Aorta (tissue), 5 donors: ENCODE measurements around the gene COL24A1. TPM values are rescaled to one million over a fixed set of nuclear protein-coding genes. Genes with fewer than 3 reads are reported as not detected.

Experiments used
- ATAC-seq: fragments of 200-7000 bp; cut with Tn5 transposase; one replicate; pipeline ENCODE4 v1.9.1; 2022; ENCODE audit warnings: moderate library complexity; ENCODE audit not compliant: low FRiP score
- DNase-seq, 2 donors: peaks; one replicate each; pipeline ENCODE4 v3.0.0-alpha.2; 2020
- H3K27ac ChIP-seq, 2 donors: one replicate each; pipeline ENCODE4 v1.5.1; 2013; ENCODE audit warnings: low read length in 2 of 2, mild to moderate bottlenecking in 2 of 2, moderate library complexity in 2 of 2, control low read depth in 1 of 2, inconsistent platforms in 1 of 2, low read depth in 1 of 2
- H3K27me3 ChIP-seq, 2 donors: one replicate each; pipeline ENCODE4 v1.6.1; 2013; ENCODE audit warnings: control low read depth in 1 of 2, low read length in 1 of 2, mild to moderate bottlenecking in 1 of 2, moderate library complexity in 1 of 2; ENCODE audit not compliant: insufficient read depth in 2 of 2, control insufficient read depth in 1 of 2
- H3K36me3 ChIP-seq, 2 donors: one replicate each; pipeline ENCODE4 v1.6.1; 2013; ENCODE audit warnings: control low read depth in 1 of 2, low read length in 1 of 2, mild to moderate bottlenecking in 1 of 2; ENCODE audit not compliant: insufficient read depth in 2 of 2, control insufficient read depth in 1 of 2
- H3K4me1 ChIP-seq, 2 donors: one replicate each; pipeline ENCODE4 v1.6.1; 2013; ENCODE audit warnings: low read length in 2 of 2, control low read depth in 1 of 2, mild to moderate bottlenecking in 1 of 2, moderate library complexity in 1 of 2; ENCODE audit not compliant: insufficient read depth in 2 of 2, control insufficient read depth in 1 of 2
- H3K4me3 ChIP-seq, 2 donors: one replicate each; pipeline ENCODE4 v1.5.1; 2013; ENCODE audit warnings: low read length in 2 of 2, control low read depth in 1 of 2, mild to moderate bottlenecking in 1 of 2
- H3K9me3 ChIP-seq: one replicate; pipeline ENCODE4 v1.6.1; 2013; ENCODE audit warnings: mild to moderate bottlenecking, low read length; ENCODE audit not compliant: control insufficient read depth
- WGBS, 2 donors: extraction: QIAGEN DNeasy Blood & Tissue Kit; methylation state at CpG; one replicate each; pipeline ENCODE4 v1.1.7; 2013; 5-methylcytosine and 5-hydroxymethylcytosine counted together
- intact Hi-C, 2 donors: fragments of 100-400 bp; cut with DNase I; formaldehyde crosslinking; loops; one replicate each; pipeline versions ENCODE4 v1.14.2 to v1.15.0; 2022
- polyA plus RNA-seq, 2 donors: library from polyadenylated mRNA; stranded (reverse); fragments of 200-250 nt; gene quantifications; one replicate each; pipeline ENCODE4 v1.2.3, GENCODE V29; 2013
- total RNA-seq, 2 donors: library from RNA; stranded (reverse); fragmentation: NEBNext Ultra II Directional; extraction: Animal tissue kit (Norgen Biotek cat#: 25700); gene quantifications; one replicate each; pipeline ENCODE4 v1.2.1, GENCODE V29; 2021
- donor health status: healthy with polysubstance abuse.
- donor health status: Bipolar disorder and iron deficiency.
- donor health status: DM: no; HTN: no; CAD: no.
- donor health status: DM: no; HTN: no; CAD: no.
- donor health status: DM: yes; HTN: yes; CAD: no.

Gene COL24A1
- total and polyA plus RNA-seq, 4 donors = 0.31 to 3.0 (median 1.3) TPM

DNA sequence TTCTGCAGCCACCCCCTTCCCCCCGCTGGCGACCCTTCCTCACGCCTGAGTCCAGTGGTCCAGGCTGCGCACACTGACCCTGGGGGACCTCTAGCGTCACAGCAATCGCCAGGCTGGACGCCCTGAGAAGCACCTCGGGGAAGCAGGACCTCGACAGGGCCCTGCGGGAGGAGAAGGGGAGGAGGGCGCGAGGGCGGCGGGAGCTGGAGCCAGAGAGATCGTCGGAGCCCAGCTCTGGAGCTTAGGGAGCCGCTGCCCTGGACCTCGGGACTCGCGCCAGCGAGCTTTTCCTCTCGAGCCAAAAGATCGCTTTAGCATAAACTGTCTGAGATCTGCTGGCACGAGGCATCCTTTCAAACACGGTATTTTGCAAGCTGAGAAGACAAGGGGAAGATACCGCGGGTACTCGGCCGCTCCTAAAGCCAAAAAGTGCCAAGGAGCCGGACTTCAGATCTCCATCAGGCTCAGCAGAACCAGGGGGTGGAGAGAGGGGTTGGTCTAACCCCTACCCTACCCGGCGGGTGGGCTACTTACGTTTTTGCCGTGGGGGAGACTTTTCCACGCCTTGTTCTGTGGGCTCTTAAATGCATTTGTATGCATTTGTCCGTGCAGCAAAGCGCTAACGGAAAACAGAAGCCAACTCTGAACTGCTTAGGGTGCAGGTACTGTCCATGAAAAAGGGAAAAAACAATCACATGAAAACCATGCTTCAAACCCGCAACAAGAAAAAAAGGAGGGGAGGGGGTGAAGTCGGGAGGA is 586 bp downstream of the COL24A1 start:
- 1% methylated on average over 39 to 40 of the region's 40 CpGs for WGBS, 2 donors
- peak overlapping the region; percentile 8 to 39 for H3K4me3 ChIP-seq
- no peak overlapping the region for H3K27ac ChIP-seq
- intact Hi-C loops = no loop called here
- no peaks in the 10 kb centered on the region for H3K27me3 ChIP-seq
- ATAC-seq (peak; percentile 51), DNase-seq (peak; percentile 47 to 77)
- no peaks in the 10 kb centered on the region for H3K9me3 ChIP-seq
- H3K36me3 ChIP-seq = no peaks in the 10 kb centered on the region
- no peaks in the 10 kb centered on the region for H3K4me1 ChIP-seq

DNA sequence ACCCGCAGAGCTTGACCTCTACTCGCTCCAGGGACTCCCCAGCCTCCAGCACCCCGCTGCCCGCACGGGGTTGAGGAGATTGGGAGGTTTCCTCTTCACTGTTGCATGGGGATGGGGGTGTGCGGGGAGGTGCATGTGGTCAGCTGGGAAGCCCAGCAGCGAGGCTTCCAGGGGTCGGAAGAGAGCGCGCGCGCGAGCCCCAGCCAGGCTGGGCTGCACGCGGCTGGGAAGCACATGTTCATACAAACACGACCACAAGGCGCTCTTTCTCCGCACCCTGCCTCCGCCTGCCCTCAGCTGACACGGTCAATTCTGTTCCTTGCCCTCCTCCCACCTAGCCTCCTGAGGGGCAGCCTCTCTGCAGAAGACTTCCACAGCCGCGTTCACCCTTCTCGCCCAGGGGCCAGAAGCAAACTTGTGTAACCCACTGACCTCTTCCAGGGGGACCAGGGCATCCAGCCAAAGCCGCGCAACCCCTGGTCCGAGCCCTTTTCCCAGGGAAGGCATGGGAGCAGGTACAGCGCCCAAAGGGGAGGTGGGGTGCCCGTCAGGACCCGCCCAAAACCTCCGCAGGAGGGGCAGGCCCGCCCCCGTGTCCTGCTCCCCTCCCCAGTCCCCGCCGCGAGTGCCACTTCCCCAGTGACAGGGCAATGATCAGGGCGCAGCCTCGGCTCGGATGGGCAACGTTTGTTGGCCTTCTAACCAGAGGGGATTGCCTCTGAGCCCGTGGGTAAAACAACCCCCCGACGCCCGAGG is 1.3 kb downstream of the COL24A1 start:
- 4 to 7% methylated on average over 41 to 43 of the region's 43 CpGs for WGBS, 2 donors
- Histone ChIP-seq H3K4me1 (no peaks in the 10 kb centered on the region), H3K4me3 (peak overlapping the region in 1 of 2 donors; percentile 39), H3K27ac (no peak overlapping the region), H3K27me3 (no peaks in the 10 kb centered on the region), H3K9me3 (no peaks in the 10 kb centered on the region), H3K36me3 (no peaks in the 10 kb centered on the region)
- DNase-seq (peak; percentile 60 to 77), ATAC-seq (peak; percentile 41)
- intact Hi-C loops = no loop called here

DNA sequence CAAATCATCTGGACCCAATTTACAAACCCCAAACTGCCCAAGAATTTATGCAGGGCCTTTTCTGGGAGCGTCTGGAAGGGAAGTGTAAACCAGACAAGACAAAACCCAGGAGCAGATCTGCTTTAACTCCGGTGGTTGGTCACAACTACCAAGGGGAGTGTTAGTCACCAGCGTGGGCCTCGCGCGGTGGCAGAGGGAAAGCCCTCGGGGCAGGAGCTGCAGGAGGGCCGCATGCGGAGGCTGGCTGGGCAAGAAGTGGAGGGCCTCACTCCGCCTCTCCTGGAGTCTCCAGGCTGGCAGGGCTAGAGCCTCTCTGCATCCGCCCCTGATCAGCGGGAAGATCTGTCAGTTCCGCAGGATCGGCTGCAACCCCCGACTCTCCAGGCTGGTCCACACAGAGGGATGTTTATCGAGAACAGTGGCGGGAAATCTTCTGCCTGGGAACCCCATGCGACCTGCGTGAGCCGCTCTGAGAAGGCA is 2.0 kb downstream of the COL24A1 start:
- intact Hi-C loops = no loop called here
- no peaks in the 10 kb centered on the region for H3K4me1 ChIP-seq
- ATAC-seq = peak; percentile 7
- H3K27me3 ChIP-seq = no peaks in the 10 kb centered on the region
- no peaks in the 10 kb centered on the region for H3K9me3 ChIP-seq
- peak in 1 of 2 donors; percentile 32 for DNase-seq
- H3K27ac ChIP-seq = no peak overlapping the region
- no peaks in the 10 kb centered on the region for H3K36me3 ChIP-seq
- H3K4me3 ChIP-seq = no peak overlapping the region
- 41 to 56% methylated on average over 20 of the region's 20 CpGs for WGBS, 2 donors

DNA sequence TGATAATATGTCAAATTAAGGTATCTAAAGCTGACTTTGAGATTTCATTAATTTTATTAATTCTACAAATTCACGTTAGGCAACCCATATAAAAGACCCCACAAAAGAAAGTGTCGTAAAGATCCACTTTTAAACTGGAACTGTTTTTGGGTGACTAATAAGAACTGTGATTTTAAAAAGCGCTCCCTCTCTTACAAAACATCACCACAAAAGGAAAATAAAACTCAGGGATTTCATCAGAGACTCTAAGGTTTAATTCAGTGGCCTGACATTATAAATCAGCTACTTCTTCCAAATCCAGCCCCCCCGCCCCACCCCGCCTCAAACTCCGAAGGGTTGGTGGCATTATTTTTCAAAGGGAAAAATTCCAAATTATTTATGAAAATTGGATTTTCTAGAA is 2.7 kb downstream of the COL24A1 start:
- no peak overlapping the region for H3K27ac ChIP-seq
- WGBS, 2 donors = 95 to 96% methylated on average over 6 of the region's 6 CpGs

DNA sequence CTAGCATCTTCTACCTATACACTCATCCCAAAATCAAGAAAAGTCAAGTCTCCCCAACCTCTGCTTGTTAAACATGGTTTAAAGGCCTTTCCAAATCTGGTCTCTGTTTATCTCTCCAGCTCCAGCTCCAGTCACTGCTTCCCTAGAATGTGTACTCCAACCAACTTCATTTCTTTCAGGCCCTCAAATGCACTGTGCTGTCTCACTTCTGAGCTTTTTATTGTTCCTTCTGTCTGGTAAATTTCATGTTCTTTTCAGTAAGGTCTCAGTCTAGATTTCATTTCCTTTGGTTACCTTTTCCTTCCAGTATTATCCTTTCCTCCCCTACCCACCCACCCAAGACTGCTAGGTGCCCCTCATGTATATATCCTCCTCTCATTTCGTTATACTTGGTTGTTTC is 3.7 kb downstream of the COL24A1 start:
- no peaks in the 10 kb centered on the region for H3K4me1 ChIP-seq
- H3K9me3 ChIP-seq = no peaks in the 10 kb centered on the region
- no peak for DNase-seq
- no peak overlapping the region for H3K27ac ChIP-seq
- intact Hi-C loops = no loop called here
- WGBS, 2 donors = 95 to 100% methylated on average over 1 of the region's 1 CpG
- H3K4me3 ChIP-seq = no peak overlapping the region
- ATAC-seq = no peak
- no peaks in the 10 kb centered on the region for H3K36me3 ChIP-seq
- no peaks in the 10 kb centered on the region for H3K27me3 ChIP-seq

More for the DNA sequence above, 2.7 kb downstream of the COL24A1 start:
- no peak for ATAC-seq
- Histone ChIP-seq H3K4me3 (no peak overlapping the region), H3K9me3 (no peaks in the 10 kb centered on the region), H3K27me3 (no peaks in the 10 kb centered on the region), H3K36me3 (no peaks in the 10 kb centered on the region), H3K4me1 (no peaks in the 10 kb centered on the region)
- intact Hi-C loops = no loop called here
- no peak for DNase-seq

DNA sequence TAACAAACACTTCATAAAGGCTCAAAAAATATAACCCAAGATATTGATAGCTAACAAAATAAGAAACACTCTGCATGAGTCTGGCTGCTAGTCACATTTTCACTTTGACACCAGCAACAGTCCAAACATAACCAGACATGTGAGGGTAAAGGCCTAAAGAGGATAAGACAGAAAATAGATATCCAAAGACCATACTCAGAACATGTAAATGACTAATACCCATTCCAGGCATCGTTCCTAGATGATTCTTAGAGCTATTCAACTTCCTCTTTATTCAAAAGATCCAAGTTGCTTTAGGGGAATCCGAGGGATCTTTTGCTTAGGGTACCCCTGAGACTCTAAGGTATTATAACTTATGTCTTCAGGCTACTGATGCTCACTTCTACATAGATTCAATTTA is 5.1 kb downstream of the COL24A1 start:
- intact Hi-C loops = no loop called here
- Histone ChIP-seq H3K9me3 (no peaks in the 10 kb centered on the region), H3K4me3 (no peak overlapping the region), H3K4me1 (no peaks in the 10 kb centered on the region), H3K36me3 (no peaks in the 10 kb centered on the region), H3K27ac (no peak overlapping the region), H3K27me3 (no peaks in the 10 kb centered on the region)
- DNase-seq = no peak
- 76 to 79% methylated on average over 2 of the region's 2 CpGs for WGBS, 2 donors
- no peak for ATAC-seq

DNA sequence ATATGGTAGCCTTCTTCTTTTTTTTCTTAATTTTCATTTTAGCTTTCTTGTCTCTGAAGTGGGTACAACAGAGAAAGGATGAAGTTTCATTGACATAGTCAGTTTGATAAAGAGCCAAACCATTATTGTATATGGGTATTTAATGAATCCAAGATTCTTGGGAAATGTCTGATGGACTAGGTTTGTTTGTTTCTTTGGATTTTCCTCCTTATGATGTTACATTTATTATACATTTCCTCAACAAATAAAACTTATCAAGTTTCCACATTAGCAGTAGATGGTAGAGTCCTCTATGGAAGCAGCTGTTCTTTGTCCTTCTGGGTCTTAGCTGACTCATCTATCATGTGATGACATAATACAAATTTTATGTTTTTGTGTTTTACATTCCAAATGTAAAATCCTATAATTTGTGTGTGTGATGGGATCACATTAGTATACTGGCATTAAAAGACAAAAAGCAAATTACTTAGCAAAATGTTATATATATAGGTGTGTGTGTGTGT is 6.0 kb downstream of the COL24A1 start:
- intact Hi-C loops = no loop called here
- H3K36me3 ChIP-seq = no peaks in the 10 kb centered on the region
- H3K27ac ChIP-seq = no peak overlapping the region
- no peaks in the 10 kb centered on the region for H3K9me3 ChIP-seq
- ATAC-seq (no peak), DNase-seq (no peak)
- H3K27me3 ChIP-seq = no peaks in the 10 kb centered on the region
- H3K4me3 ChIP-seq = no peak overlapping the region
- no peaks in the 10 kb centered on the region for H3K4me1 ChIP-seq

DNA sequence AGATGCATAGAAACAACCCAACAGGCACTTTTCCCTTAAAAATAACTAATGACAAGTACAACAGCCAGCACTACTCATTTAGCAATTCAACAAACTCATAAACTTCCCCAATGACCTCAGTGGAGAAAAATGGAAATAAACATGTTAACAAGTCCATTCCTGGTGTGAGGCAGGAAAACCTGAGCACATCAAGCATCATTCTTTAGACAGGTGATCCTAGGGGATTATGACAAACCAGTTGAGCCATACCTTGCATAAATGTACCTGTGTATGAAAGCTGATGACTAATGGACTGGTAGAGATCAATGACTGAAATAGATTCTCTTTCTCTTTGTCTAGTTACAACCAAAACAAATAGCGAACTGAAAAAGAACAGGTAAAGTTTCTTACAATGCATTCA is 7.0 kb downstream of the COL24A1 start:
- Histone ChIP-seq H3K27ac (no peak overlapping the region), H3K36me3 (no peaks in the 10 kb centered on the region), H3K4me1 (no peaks in the 10 kb centered on the region), H3K9me3 (no peaks in the 10 kb centered on the region), H3K27me3 (no peaks in the 10 kb centered on the region), H3K4me3 (no peak overlapping the region)
- DNase-seq (no peak), ATAC-seq (no peak)
- intact Hi-C loops = no loop called here
- WGBS, 2 donors = 0 to 92% methylated on average over 1 of the region's 1 CpG
